HG02759 (cell line): ENCODE measurements around the gene STOML2.
A peak's percentile ranks its signal among the peaks of the same experiment; 100 is the strongest.

ENCODE experiments used
- ATAC-seq: cut with Tn5 transposase; IDR thresholded peaks from one replicate; pipeline ENCODE4 v1.9.1; 2021; ENCODE audit warnings: mild to moderate bottlenecking, moderate library complexity; ENCODE audit not compliant: unreplicated experiment

Gene STOML2

GRCh38 chr9:35072461-35073278, 30.3 kb downstream of the STOML2 start, which contains the start of gene VCP:
VCP (minus strand) TSS chr9:35072625; CDS start chr9:35072353, 272 bp downstream.
- peak; percentile 87 for ATAC-seq

GRCh38 chr9:35071814-35072460, 31.0 kb downstream of the STOML2 start:
- ATAC-seq, result peak; percentile 62

GRCh38 chr9:35070823-35071813, 31.8 kb downstream of the STOML2 start:
- no peak for ATAC-seq

GRCh38 chr9:35069020-35069419, 33.9 kb downstream of the STOML2 start:
- no peak for ATAC-seq

- ATAC-seq, result no peak
These were observed 35.9 kb downstream of the STOML2 start for GRCh38 chr9:35067056-35067455.

- ATAC-seq, result no peak
These were observed 42.3 kb downstream of the STOML2 start for GRCh38 chr9:35060548-35061207.

- no peak for ATAC-seq
These were observed 43.5 kb downstream of the STOML2 start for GRCh38 chr9:35059438-35059837.

GRCh38 chr9:35057271-35057620, 45.7 kb downstream of the STOML2 start:
- no peak for ATAC-seq

- no peak for ATAC-seq
These were observed 46.2 kb downstream of the STOML2 start for GRCh38 chr9:35056571-35057270.

- ATAC-seq, result no peak
These were observed 47.9 kb downstream of the STOML2 start for GRCh38 chr9:35054871-35055644.

- ATAC-seq, result no peak
These were observed 48.6 kb downstream of the STOML2 start for GRCh38 chr9:35054185-35054835.

- ATAC-seq, result no peak
These were observed 51.6 kb downstream of the STOML2 start for GRCh38 chr9:35051069-35051967.
